ENCODE results near the gene PCDHB1. TPM values are rescaled to one million over a fixed set of nuclear protein-coding genes. Genes with fewer than 3 reads are reported as not detected.
"Not testable (repeated sequence)": the region's sequence is repeated elsewhere in the genome, so short reads cannot be mapped to it uniquely, and the experiment has no call there.

Gene PCDHB1
- total and polyA plus RNA-seq, 2 of the 8 experiments (the other 6 are each of a cell fraction or from before 2014, with no cell fraction given), result 0.03 to 0.04 TPM

DNA sequence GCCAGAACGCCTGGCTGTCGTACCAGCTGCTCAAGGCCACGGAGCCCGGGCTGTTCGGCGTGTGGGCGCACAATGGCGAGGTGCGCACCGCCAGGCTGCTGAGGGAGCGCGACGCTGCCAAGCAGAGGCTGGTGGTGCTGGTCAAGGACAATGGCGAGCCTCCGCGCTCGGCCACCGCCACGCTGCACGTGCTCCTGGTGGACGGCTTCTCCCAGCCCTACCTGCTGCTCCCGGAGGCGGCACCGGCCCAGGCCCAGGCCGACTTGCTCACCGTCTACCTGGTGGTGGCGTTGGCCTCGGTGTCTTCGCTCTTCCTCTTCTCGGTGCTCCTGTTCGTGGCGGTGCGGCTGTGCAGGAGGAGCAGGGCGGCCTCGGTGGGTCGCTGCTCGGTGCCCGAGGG, 45.4 kb downstream of the PCDHB1 start:
- H3K14ac ChIP-seq (ENCODE audit: insufficient read length); H3K79me1 ChIP-seq (ENCODE audit: low read depth, low read length); H3K27me3 ChIP-seq (replicated peaks in 1 of 4; ENCODE audit: control insufficient read depth in 3 of 4, extremely low read depth in 1 of 4, insufficient read depth in 3 of 4, low read length in 3 of 4); H3K18ac ChIP-seq (ENCODE audit: extremely low read depth, low read length); H4K91ac ChIP-seq (replicated peaks; ENCODE audit: insufficient read length, low read length); H2AFZ ChIP-seq (ENCODE audit: low read length); H2BK15ac ChIP-seq (ENCODE audit: low read length); H2AK5ac ChIP-seq (ENCODE audit: low read depth, low read length); H3K23ac ChIP-seq (ENCODE audit: insufficient read length); H3K9me3 ChIP-seq (ENCODE audit: insufficient read depth in 2 of 2, low read depth in 1 of 2, low read length in 1 of 2); H3K56ac ChIP-seq (replicated peaks; ENCODE audit: insufficient read length, low read depth, low read length); H3K23me2 ChIP-seq (ENCODE audit: low read depth, low read length); H3K9ac ChIP-seq (replicated peaks in 1 of 4; ENCODE audit: extremely low read depth in 1 of 4, low read depth in 3 of 4, low read length in 3 of 4); H4K20me1 ChIP-seq (replicated peaks in 1 of 2; ENCODE audit: control insufficient read depth in 1 of 2, insufficient read depth in 2 of 2, low read length in 2 of 2); H4K8ac ChIP-seq (ENCODE audit: extremely low read depth, insufficient read depth, low read length); FAIRE-seq; H3K4me3 ChIP-seq (ENCODE audit: extremely low read depth in 1 of 4, insufficient read depth in 2 of 4, low read depth in 3 of 4, low read length in 4 of 4); DNase-seq (ENCODE audit: low read depth in 1 of 2, low spot score in 2 of 2); H2BK12ac ChIP-seq (ENCODE audit: low read depth, low read length); CTCF ChIA-PET (ENCODE audit: partially characterized antibody); H3K4me2 ChIP-seq (ENCODE audit: insufficient read depth in 1 of 2, low read depth in 2 of 2, low read length in 2 of 2); H2BK120ac ChIP-seq (replicated peaks; ENCODE audit: low read depth, low read length); H4K5ac ChIP-seq (ENCODE audit: insufficient read length, low read depth, low read length); H2BK5ac ChIP-seq (ENCODE audit: low read depth, low read length); H3K27ac ChIP-seq (ENCODE audit: low read depth, low read length); H2BK20ac ChIP-seq (ENCODE audit: low read length); POLR2A ChIA-PET (ENCODE audit: partially characterized antibody); H3K4ac ChIP-seq (replicated peaks; ENCODE audit: insufficient read length, low read depth, low read length); H3K4me1 ChIP-seq (replicated peaks in 1 of 4; ENCODE audit: control insufficient read depth in 3 of 4, insufficient read depth in 4 of 4, low read length in 3 of 4): not testable (repeated sequence)
- 95% methylated on average over 19 of the region's 38 CpGs; no CpG with 5 or more reads in 1 of the 2 experiments for WGBS, 2 experiments (ENCODE audit: extremely low coverage in 1 of 2, insufficient coverage in 1 of 2, insufficient read length in 1 of 2, insufficient replicate concordance in 2 of 2, low coverage in 1 of 2, low lambda C conversion rate in 2 of 2, missing lambda C conversion rate in 1 of 2)
- Histone ChIP-seq H3K36me3 (ENCODE audit: control insufficient read depth in 2 of 4, insufficient read depth in 4 of 4, low read length in 3 of 4) (peaks cover 0 to 16% (median 2%) of the 10 kb centered on the region in 4 experiments; a peak in 3 of 8 replicates), H3K79me2 (ENCODE audit: control insufficient read depth in 1 of 2, insufficient read depth in 2 of 2, low read length in 2 of 2) (peaks cover 0 to 19% of the 10 kb centered on the region in 2 experiments; a peak in 3 of 4 replicates)

Measured in H1 (cell line).